Gastrocnemius medialis (tissue), 4 donors: Measurements from ENCODE around the gene MAGOHB.
"Not testable (repeated sequence)": the region's sequence is repeated elsewhere in the genome, so short reads cannot be mapped to it uniquely, and the experiment has no call there.

ENCODE experiments used
- POLR2A ChIP-seq, 2 donors: fragments of 450-650 bp; IDR thresholded peaks; one replicate each; pipeline ENCODE4 v1.6.1; 2017; ENCODE audit warnings: antibody characterized with exemption in 2 of 2, mild to moderate bottlenecking in 2 of 2, moderate library complexity in 2 of 2
- TF ChIP-seq, protein P1 (sequence below), 5 experiments: fragments of 450-650 bp in 3 of 5; fragments of 200-600 bp in 2 of 5; sonication (generic) in 2 of 5; IDR thresholded peaks in 4 of 5; conservative IDR thresholded peaks in 1 of 5; 1 replicate in 4 of 5; 2 replicates in 1 of 5; pipeline ENCODE4 v1.5.1; 2016 to 2019; ENCODE audit warnings: antibody characterized with exemption in 5 of 5, mild to moderate bottlenecking in 3 of 5, moderate library complexity in 3 of 5

DNA sequence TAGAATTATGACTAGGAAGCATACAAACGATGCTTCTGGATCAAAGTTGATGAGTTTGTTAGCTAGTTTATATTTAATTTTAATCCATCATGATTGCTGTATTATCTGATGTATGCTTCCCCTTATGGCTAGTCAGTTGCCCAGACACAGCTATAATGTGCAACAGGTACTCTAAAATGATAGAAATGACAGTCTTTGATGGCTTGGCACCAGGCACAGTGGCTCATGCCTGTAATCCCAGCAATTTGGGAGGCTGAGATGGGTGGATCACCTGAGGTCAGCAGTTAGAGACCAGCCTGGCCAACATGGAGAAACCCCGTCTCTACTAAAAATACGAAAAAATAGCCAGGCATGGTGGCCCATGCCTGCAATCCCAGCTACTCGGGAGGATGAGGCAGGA, 2.2 kb downstream of the MAGOHB start:
- TF ChIP-seq, protein P1, sequence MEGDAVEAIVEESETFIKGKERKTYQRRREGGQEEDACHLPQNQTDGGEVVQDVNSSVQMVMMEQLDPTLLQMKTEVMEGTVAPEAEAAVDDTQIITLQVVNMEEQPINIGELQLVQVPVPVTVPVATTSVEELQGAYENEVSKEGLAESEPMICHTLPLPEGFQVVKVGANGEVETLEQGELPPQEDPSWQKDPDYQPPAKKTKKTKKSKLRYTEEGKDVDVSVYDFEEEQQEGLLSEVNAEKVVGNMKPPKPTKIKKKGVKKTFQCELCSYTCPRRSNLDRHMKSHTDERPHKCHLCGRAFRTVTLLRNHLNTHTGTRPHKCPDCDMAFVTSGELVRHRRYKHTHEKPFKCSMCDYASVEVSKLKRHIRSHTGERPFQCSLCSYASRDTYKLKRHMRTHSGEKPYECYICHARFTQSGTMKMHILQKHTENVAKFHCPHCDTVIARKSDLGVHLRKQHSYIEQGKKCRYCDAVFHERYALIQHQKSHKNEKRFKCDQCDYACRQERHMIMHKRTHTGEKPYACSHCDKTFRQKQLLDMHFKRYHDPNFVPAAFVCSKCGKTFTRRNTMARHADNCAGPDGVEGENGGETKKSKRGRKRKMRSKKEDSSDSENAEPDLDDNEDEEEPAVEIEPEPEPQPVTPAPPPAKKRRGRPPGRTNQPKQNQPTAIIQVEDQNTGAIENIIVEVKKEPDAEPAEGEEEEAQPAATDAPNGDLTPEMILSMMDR (IDR thresholded peaks at IDR 0.05 in 4 of 5, conservative IDR thresholded peaks at IDR 0.05 in 1 of 5): not testable (repeated sequence)
- not testable (repeated sequence) for TF ChIP-seq POLR2A (IDR thresholded peaks at IDR 0.05)
